Measurements from ENCODE around the gene PBX2.

DNA sequence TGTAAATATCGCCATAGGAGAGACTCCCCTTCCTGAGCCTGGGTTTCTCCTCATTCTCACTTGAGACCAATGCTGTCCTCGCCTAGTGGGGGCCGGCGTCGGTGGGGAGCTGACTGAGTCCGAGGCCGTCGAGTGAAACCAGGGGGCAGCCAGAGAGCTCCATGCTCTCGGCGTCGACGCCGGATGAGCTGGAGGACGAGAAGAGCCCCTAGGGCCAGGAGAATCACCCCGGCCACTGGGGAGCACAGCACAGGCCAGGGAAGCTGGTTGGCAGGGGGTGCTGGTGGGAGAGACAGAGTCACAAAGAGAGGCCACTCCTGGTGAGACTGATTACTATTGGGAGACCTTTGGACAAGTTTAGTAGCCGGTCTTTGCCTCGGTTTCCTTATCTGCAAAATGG is 8.9 kb upstream of the PBX2 start:
- TF ChIP-seq POLR2AphosphoS5 (IDR thresholded peaks at IDR 0.05) (no peak), POLR2A (IDR thresholded peaks at IDR 0.05) (no peak)
- TF ChIP-seq, protein P1, sequence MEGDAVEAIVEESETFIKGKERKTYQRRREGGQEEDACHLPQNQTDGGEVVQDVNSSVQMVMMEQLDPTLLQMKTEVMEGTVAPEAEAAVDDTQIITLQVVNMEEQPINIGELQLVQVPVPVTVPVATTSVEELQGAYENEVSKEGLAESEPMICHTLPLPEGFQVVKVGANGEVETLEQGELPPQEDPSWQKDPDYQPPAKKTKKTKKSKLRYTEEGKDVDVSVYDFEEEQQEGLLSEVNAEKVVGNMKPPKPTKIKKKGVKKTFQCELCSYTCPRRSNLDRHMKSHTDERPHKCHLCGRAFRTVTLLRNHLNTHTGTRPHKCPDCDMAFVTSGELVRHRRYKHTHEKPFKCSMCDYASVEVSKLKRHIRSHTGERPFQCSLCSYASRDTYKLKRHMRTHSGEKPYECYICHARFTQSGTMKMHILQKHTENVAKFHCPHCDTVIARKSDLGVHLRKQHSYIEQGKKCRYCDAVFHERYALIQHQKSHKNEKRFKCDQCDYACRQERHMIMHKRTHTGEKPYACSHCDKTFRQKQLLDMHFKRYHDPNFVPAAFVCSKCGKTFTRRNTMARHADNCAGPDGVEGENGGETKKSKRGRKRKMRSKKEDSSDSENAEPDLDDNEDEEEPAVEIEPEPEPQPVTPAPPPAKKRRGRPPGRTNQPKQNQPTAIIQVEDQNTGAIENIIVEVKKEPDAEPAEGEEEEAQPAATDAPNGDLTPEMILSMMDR (IDR thresholded peaks at IDR 0.05) = no peak
